Esophagus squamous epithelium (tissue), 4 donors: ENCODE measurements around the gene TUBE1.

Experiments used
- POLR2A ChIP-seq, 4 donors: fragments of 450-650 bp; IDR thresholded peaks; one replicate each; pipeline ENCODE4 v1.6.1; 2017; ENCODE audit warnings: antibody characterized with exemption in 4 of 4, mild to moderate bottlenecking in 4 of 4, moderate library complexity in 3 of 4
- TF ChIP-seq, protein P1 (sequence below), 6 experiments: fragments of 450-650 bp in 4 of 6; fragments of 200-600 bp in 2 of 6; sonication (generic) in 2 of 6; IDR thresholded peaks; one replicate each; pipeline ENCODE4 v1.5.1; 2016 to 2019; ENCODE audit warnings: antibody characterized with exemption in 6 of 6, mild to moderate bottlenecking in 4 of 6, moderate library complexity in 4 of 6

GRCh38 chr6:112118034-112118433 is 30.8 kb upstream of the TUBE1 start:
- TF ChIP-seq, protein P1, sequence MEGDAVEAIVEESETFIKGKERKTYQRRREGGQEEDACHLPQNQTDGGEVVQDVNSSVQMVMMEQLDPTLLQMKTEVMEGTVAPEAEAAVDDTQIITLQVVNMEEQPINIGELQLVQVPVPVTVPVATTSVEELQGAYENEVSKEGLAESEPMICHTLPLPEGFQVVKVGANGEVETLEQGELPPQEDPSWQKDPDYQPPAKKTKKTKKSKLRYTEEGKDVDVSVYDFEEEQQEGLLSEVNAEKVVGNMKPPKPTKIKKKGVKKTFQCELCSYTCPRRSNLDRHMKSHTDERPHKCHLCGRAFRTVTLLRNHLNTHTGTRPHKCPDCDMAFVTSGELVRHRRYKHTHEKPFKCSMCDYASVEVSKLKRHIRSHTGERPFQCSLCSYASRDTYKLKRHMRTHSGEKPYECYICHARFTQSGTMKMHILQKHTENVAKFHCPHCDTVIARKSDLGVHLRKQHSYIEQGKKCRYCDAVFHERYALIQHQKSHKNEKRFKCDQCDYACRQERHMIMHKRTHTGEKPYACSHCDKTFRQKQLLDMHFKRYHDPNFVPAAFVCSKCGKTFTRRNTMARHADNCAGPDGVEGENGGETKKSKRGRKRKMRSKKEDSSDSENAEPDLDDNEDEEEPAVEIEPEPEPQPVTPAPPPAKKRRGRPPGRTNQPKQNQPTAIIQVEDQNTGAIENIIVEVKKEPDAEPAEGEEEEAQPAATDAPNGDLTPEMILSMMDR (IDR thresholded peaks at IDR 0.05), result no peak
- no peak for TF ChIP-seq POLR2A (IDR thresholded peaks at IDR 0.05)
